Progenitor cell of endocrine pancreas (in vitro differentiated cells): Measurements from ENCODE around the gene RNF125. TPM values are rescaled to one million over a fixed set of nuclear protein-coding genes. Genes with fewer than 3 reads are reported as not detected.

Source experiments
- DNase-seq: peaks from one replicate; pipeline ENCODE4 v3.0.0; 2021; ENCODE audit warnings: low spot score; ENCODE audit not compliant: unreplicated experiment
- H3K27ac Mint-ChIP-seq: 2 replicates; pipeline ENCODE4 v1.8.0; 2021; ENCODE audit warnings: mild to moderate bottlenecking, moderate library complexity, mixed read lengths
- H3K27me3 Mint-ChIP-seq: 2 replicates; pipeline ENCODE4 v1.8.0; 2021; ENCODE audit warnings: mixed read lengths
- H3K36me3 Mint-ChIP-seq: 2 replicates; pipeline ENCODE4 v1.8.0; 2022; ENCODE audit warnings: mixed read lengths; ENCODE audit not compliant: insufficient read depth
- H3K4me1 Mint-ChIP-seq: 2 replicates; pipeline ENCODE4 v1.8.0; 2021; ENCODE audit warnings: low read depth, mixed read lengths
- H3K4me3 Mint-ChIP-seq: 2 replicates; pipeline ENCODE4 v1.8.0; 2021; ENCODE audit warnings: low read depth, mild to moderate bottlenecking, moderate library complexity, mixed read lengths
- H3K9me3 Mint-ChIP-seq: 2 replicates; pipeline ENCODE4 v1.8.0; 2021; ENCODE audit warnings: low read depth, mixed read lengths
- CTCF ChIP-seq: fragments of 200-600 bp; sonication (generic); IDR thresholded peaks from one replicate; pipeline ENCODE4 v1.5.0; 2021; ENCODE audit warnings: antibody characterized with exemption, mild to moderate bottlenecking; ENCODE audit not compliant: unreplicated experiment
- total RNA-seq: library from RNA; stranded (reverse); gene quantifications from 2 replicates; pipeline ENCODE4 v1.2.1, GENCODE V29; 2021

The RNF125 gene
- total RNA-seq, 1 donor from 2014 or later, result 2.6 TPM

- no peak for DNase-seq
- H3K27ac Mint-ChIP-seq, result no peak overlapping the region
- no peaks in the 10 kb centered on the region for H3K27me3 Mint-ChIP-seq
- TF ChIP-seq CTCF, result no peak
- no peak overlapping the region for H3K4me3 Mint-ChIP-seq
- no peaks in the 10 kb centered on the region for H3K9me3 Mint-ChIP-seq
- peaks cover 25% of the 10 kb centered on the region for H3K4me1 Mint-ChIP-seq
- peaks cover 18% of the 10 kb centered on the region for H3K36me3 Mint-ChIP-seq
Observed at GRCh38 chr18:32095900-32096229, 77.2 kb downstream of the RNF125 start.

- H3K4me1 Mint-ChIP-seq, result peaks cover 25% of the 10 kb centered on the region
- H3K27me3 Mint-ChIP-seq, result no peaks in the 10 kb centered on the region
- DNase-seq, result no peak
- H3K36me3 Mint-ChIP-seq, result peaks cover 19% of the 10 kb centered on the region
- H3K9me3 Mint-ChIP-seq, result no peaks in the 10 kb centered on the region
- H3K27ac Mint-ChIP-seq, result no peak overlapping the region
- no peak for TF ChIP-seq CTCF
- H3K4me3 Mint-ChIP-seq, result no peak overlapping the region
Observed at GRCh38 chr18:32096946-32097345, 78.3 kb downstream of the RNF125 start.

- no peaks in the 10 kb centered on the region for H3K9me3 Mint-ChIP-seq
- peaks cover 4% of the 10 kb centered on the region for H3K4me1 Mint-ChIP-seq
- no peak overlapping the region for H3K4me3 Mint-ChIP-seq
- no peak for DNase-seq
- H3K27ac Mint-ChIP-seq, result peak overlapping the region; percentile 27
- H3K36me3 Mint-ChIP-seq, result peaks cover 14% of the 10 kb centered on the region
- no peaks in the 10 kb centered on the region for H3K27me3 Mint-ChIP-seq
- no peak for TF ChIP-seq CTCF
Observed at GRCh38 chr18:32104516-32104915, 85.9 kb downstream of the RNF125 start.

DNA sequence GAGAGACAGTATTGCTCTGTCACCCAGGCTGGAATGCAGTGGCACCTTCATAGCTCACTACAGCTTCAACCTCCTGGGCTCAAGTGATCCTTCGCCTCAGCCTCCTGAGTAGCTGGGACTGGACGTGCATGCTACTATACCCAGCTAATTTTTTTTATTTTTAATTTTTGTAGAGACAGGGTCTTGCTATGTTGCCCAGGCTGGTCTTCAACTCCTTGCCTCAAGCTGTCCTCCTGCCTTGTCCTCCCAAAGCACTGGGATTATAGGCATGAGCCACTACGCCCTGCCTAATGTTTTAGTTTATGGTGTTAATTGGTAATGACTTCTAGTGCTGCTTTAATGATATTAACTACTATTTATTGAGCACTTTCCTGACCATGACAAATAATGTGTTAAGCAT lies 91.4 kb downstream of the RNF125 start:
- Mint-ChIP-seq H3K4me1 (peaks cover 16% of the 10 kb centered on the region), H3K27ac (no peak overlapping the region), H3K36me3 (peaks cover 17% of the 10 kb centered on the region), H3K4me3 (no peak overlapping the region), H3K27me3 (no peaks in the 10 kb centered on the region), H3K9me3 (no peaks in the 10 kb centered on the region)
- no peak for DNase-seq
- no peak for TF ChIP-seq CTCF

GRCh38 chr18:32111706-32112105 lies 93.1 kb downstream of the RNF125 start:
- Mint-ChIP-seq H3K4me3 (no peak overlapping the region), H3K36me3 (peaks cover 18% of the 10 kb centered on the region), H3K4me1 (peaks cover 20% of the 10 kb centered on the region), H3K9me3 (no peaks in the 10 kb centered on the region), H3K27me3 (no peaks in the 10 kb centered on the region), H3K27ac (no peak overlapping the region)
- TF ChIP-seq CTCF, result no peak
- DNase-seq, result no peak
